Measurements from ENCODE around the gene CSNK2A3.

The CSNK2A3 gene

GRCh38 chr11:11329062-11329806 is 23.8 kb downstream of the CSNK2A3 start:
- TF ChIP-seq CTCF (conservative IDR thresholded peaks at IDR 0.05; ENCODE audit: low read depth, low read length) = no peak
- Histone ChIP-seq H3K4me3 (IDR thresholded peaks at IDR 0.05; ENCODE audit: insufficient read depth, low read depth, low read length) (no peak overlapping the region), H3K9ac (no peak overlapping the region), H4K20me1 (ENCODE audit: insufficient read depth) (no peaks in the 10 kb centered on the region), H3K4me1 (ENCODE audit: low read depth, poor library complexity, severe bottlenecking) (no peaks in the 10 kb centered on the region), H2AFZ (ENCODE audit: low read depth) (no peak overlapping the region), H3K79me2 (ENCODE audit: insufficient read depth, low read depth) (no peaks in the 10 kb centered on the region), H3K27me3 (ENCODE audit: insufficient read depth, low read depth) (no peaks in the 10 kb centered on the region), H3K4me2 (no peak overlapping the region), H3K27ac (no peak overlapping the region), H3K36me3 (ENCODE audit: insufficient read depth) (no peaks in the 10 kb centered on the region)

DNA sequence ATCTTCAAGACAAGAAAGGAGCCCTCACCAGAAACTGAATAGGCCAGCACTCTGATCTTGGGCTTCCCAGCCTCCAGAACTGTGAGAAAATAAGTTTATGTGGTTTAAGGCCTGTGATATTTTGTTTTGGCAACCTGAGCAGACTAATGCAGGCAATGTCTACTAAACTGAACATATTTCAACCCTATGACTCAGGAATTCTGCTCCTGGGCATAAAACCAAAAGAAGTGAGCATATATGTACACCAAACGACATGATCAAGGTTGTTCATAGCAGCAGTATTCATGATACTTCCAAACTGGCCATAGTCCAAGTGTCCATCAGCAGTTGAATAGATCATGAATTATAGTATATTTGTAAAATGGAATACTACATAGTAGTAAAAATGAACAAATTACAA is 29.0 kb downstream of the CSNK2A3 start:
- Histone ChIP-seq H3K4me1 (ENCODE audit: low read depth, poor library complexity, severe bottlenecking) (no peaks in the 10 kb centered on the region), H3K27me3 (ENCODE audit: insufficient read depth, low read depth) (no peaks in the 10 kb centered on the region), H2AFZ (ENCODE audit: low read depth) (no peak overlapping the region), H3K4me3 (IDR thresholded peaks at IDR 0.05; ENCODE audit: insufficient read depth, low read depth, low read length) (no peak overlapping the region), H3K79me2 (ENCODE audit: insufficient read depth, low read depth) (no peaks in the 10 kb centered on the region), H3K27ac (no peak overlapping the region), H4K20me1 (ENCODE audit: insufficient read depth) (no peaks in the 10 kb centered on the region), H3K9ac (no peak overlapping the region), H3K36me3 (ENCODE audit: insufficient read depth) (no peaks in the 10 kb centered on the region), H3K4me2 (no peak overlapping the region)
- TF ChIP-seq CTCF (conservative IDR thresholded peaks at IDR 0.05; ENCODE audit: low read depth, low read length) = no peak

GRCh38 chr11:11322101-11322500 is 30.9 kb downstream of the CSNK2A3 start:
- no peak for TF ChIP-seq CTCF (conservative IDR thresholded peaks at IDR 0.05; ENCODE audit: low read depth, low read length)
- Histone ChIP-seq H3K4me1 (ENCODE audit: low read depth, poor library complexity, severe bottlenecking) (no peaks in the 10 kb centered on the region), H3K27me3 (ENCODE audit: insufficient read depth, low read depth) (no peaks in the 10 kb centered on the region), H3K79me2 (ENCODE audit: insufficient read depth, low read depth) (no peaks in the 10 kb centered on the region), H3K9ac (no peak overlapping the region), H3K36me3 (ENCODE audit: insufficient read depth) (no peaks in the 10 kb centered on the region), H3K4me2 (no peak overlapping the region), H2AFZ (ENCODE audit: low read depth) (no peak overlapping the region), H4K20me1 (ENCODE audit: insufficient read depth) (no peaks in the 10 kb centered on the region), H3K27ac (no peak overlapping the region), H3K4me3 (IDR thresholded peaks at IDR 0.05; ENCODE audit: insufficient read depth, low read depth, low read length) (no peak overlapping the region)

GRCh38 chr11:11320825-11321224 is 32.2 kb downstream of the CSNK2A3 start:
- Histone ChIP-seq H4K20me1 (ENCODE audit: insufficient read depth) (no peaks in the 10 kb centered on the region), H3K4me3 (IDR thresholded peaks at IDR 0.05; ENCODE audit: insufficient read depth, low read depth, low read length) (no peak overlapping the region), H3K4me2 (no peak overlapping the region), H3K27ac (no peak overlapping the region), H3K36me3 (ENCODE audit: insufficient read depth) (no peaks in the 10 kb centered on the region), H3K4me1 (ENCODE audit: low read depth, poor library complexity, severe bottlenecking) (no peaks in the 10 kb centered on the region), H3K79me2 (ENCODE audit: insufficient read depth, low read depth) (no peaks in the 10 kb centered on the region), H3K9ac (no peak overlapping the region), H3K27me3 (ENCODE audit: insufficient read depth, low read depth) (no peaks in the 10 kb centered on the region), H2AFZ (ENCODE audit: low read depth) (no peak overlapping the region)
- TF ChIP-seq CTCF (conservative IDR thresholded peaks at IDR 0.05; ENCODE audit: low read depth, low read length) = no peak

All from KMS-11 (cell line).